ENCODE measurements around the gene ZBTB21. TPM values are rescaled to one million over a fixed set of nuclear protein-coding genes. Genes with fewer than 3 reads are reported as not detected.

Gene ZBTB21
- total and polyA plus RNA-seq, 2 of the 8 experiments (the other 6 are each of a cell fraction or from before 2014, with no cell fraction given) = 3.9 to 17.8 TPM

DNA sequence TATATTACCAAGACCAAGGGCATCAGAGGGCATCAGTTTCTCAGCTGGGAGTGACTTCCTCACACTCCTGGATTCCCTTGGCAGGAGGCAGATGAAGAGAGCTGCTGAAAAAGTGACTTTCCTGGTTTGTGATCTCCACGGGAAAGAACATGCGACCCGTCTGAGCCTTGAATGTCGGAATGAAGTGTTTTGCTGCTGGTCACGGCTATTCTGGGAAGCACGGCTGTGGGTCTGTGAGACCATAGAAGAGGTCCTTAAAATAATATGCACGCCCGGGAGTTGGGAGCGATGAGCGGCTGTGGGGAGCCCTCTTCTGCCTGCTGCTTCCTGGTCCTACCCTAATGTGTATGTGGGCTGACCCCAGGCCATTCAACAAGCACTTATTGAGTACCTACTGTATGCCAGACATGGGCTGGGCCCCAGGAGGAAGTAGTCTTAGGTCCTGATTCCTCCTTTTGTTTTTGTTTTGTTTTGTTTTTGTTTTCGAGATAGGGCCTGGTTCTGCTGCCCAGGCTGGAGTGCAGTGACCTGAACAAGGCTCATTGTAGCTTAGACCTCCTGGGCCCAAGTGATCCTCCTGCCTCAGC is 47.8 kb upstream of the ZBTB21 start (continued):
- TF ChIP-seq SUZ12 (IDR thresholded peaks at IDR 0.05; ENCODE audit: low read length) = no peak
